Psoas muscle (tissue), 8 donors: ENCODE results near the gene CFB. TPM values are rescaled to one million over a fixed set of nuclear protein-coding genes. Genes with fewer than 3 reads are reported as not detected.

Source experiments
- ATAC-seq, 4 donors: fragments of 200-7000 bp; cut with Tn5 transposase; one replicate each; pipeline ENCODE4 v1.9.1; 2020; ENCODE audit warnings: moderate library complexity in 3 of 4, mild to moderate bottlenecking in 2 of 4
- DNase-seq, 2 donors: peaks; one replicate each; pipeline ENCODE4 v3.0.0-alpha.2; 2020
- H3K27ac ChIP-seq: fragments of 200-600 bp; one replicate; pipeline ENCODE4 v1.8.0; 2022
- H3K27me3 ChIP-seq, 3 donors: fragments of 200-600 bp in 1 of 3; one replicate each; pipeline versions ENCODE4 v1.6.1 to v1.8.0; 2013 to 2022; ENCODE audit warnings: low read length in 2 of 3, mild to moderate bottlenecking in 2 of 3, moderate library complexity in 1 of 3; ENCODE audit not compliant: insufficient read depth in 3 of 3
- H3K36me3 ChIP-seq, 2 donors: fragments of 200-600 bp in 1 of 2; one replicate each; pipeline versions ENCODE4 v1.6.1 to v1.8.0; 2013 to 2022; ENCODE audit warnings: low read depth in 1 of 2, mild to moderate bottlenecking in 1 of 2, moderate library complexity in 1 of 2; ENCODE audit not compliant: insufficient read depth in 1 of 2
- H3K4me1 ChIP-seq: fragments of 200-600 bp; one replicate; pipeline ENCODE4 v1.8.0; 2022
- H3K4me3 ChIP-seq: fragments of 200-600 bp; one replicate; pipeline ENCODE4 v1.8.0; 2022; ENCODE audit warnings: mild to moderate bottlenecking
- H3K9me3 ChIP-seq: fragments of 200-600 bp; one replicate; pipeline ENCODE4 v1.8.0; 2022
- WGBS, 3 donors: extraction: QIAGEN DNeasy Blood & Tissue Kit; methylation state at CpG; one replicate each; pipeline versions ENCODE4 v1.1.6 to v1.1.7; 2013; 5-methylcytosine and 5-hydroxymethylcytosine counted together
- intact Hi-C, 2 donors: fragments of 100-400 bp; cut with DNase I; formaldehyde crosslinking; loops; one replicate each; pipeline versions ENCODE4 v1.11.0 to v1.14.2; 2022
- polyA plus RNA-seq, 3 donors: library from polyadenylated mRNA; stranded (reverse); fragments of 200-250 nt; gene quantifications; one replicate each; pipeline ENCODE4 v1.2.3, GENCODE V29; 2013
- total RNA-seq, 4 donors: library from RNA; stranded (reverse); fragmentation: NEBNext Ultra II Directional in 2 of 4; extraction: Animal tissue kit (Norgen Biotek cat#: 25700) in 2 of 4; gene quantifications; one replicate each; pipeline versions ENCODE4 v1.2.1 to v1.2.4, GENCODE V29; 2021 to 2023
- TF ChIP-seq, protein P1 (sequence below): fragments of 200-600 bp; IDR thresholded peaks from one replicate; pipeline ENCODE4 v1.8.0; 2022; ENCODE audit warnings: antibody characterized with exemption
- donor health status: healthy with polysubstance abuse.
- donor health status: DM: no; HTN: no; CAD: no; lungs with moderate emphysema.
- donor health status: Bipolar disorder and iron deficiency.
- donor health status: healthy.
- donor health status: DM: yes; HTN: yes; CAD: no.
- donor health status: DM: no; HTN: no; CAD: no.
- donor health status: DM: no; HTN: no; CAD: no.
- donor health status: DM: yes; HTN: yes; CAD: no.

Gene CFB
- total and polyA plus RNA-seq, 7 donors, result 1.6 to 5.8 (median 2.5) TPM

DNA sequence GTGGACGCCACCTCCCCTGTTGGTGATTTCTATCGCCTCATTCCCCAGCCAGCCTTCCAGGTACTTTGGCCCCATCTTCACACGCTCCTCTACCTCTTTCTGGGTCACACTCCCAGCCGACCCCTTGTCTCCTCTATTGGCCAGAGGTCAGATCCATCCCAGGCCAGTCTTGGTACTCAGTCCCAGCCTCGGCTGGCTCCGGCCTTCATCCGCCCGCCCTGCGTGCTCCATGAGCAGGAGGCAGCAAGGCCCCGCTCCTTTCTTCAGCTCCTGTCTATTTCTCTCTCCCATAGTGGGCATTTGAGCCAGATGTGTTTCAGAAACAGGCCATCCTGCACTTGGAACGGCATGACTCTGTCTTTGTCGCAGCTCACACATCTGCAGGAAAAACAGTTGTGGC is 15.7 kb downstream of the CFB start:
- TF ChIP-seq, protein P1, sequence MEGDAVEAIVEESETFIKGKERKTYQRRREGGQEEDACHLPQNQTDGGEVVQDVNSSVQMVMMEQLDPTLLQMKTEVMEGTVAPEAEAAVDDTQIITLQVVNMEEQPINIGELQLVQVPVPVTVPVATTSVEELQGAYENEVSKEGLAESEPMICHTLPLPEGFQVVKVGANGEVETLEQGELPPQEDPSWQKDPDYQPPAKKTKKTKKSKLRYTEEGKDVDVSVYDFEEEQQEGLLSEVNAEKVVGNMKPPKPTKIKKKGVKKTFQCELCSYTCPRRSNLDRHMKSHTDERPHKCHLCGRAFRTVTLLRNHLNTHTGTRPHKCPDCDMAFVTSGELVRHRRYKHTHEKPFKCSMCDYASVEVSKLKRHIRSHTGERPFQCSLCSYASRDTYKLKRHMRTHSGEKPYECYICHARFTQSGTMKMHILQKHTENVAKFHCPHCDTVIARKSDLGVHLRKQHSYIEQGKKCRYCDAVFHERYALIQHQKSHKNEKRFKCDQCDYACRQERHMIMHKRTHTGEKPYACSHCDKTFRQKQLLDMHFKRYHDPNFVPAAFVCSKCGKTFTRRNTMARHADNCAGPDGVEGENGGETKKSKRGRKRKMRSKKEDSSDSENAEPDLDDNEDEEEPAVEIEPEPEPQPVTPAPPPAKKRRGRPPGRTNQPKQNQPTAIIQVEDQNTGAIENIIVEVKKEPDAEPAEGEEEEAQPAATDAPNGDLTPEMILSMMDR, result no peak
- H3K27ac ChIP-seq, result no peak overlapping the region
- H3K4me3 ChIP-seq, result no peak overlapping the region
- peaks cover 10% of the 10 kb centered on the region for H3K4me1 ChIP-seq
- DNase-seq (no peak), ATAC-seq (no peak)
- intact Hi-C loops, result loop anchor here in 1 of 2 donors (10.0 kb wide), 1 partner anchor 417 kb away; the partner anchor contains the start of genes ATP6V1G2, DDX39B and NFKBIL1
- H3K9me3 ChIP-seq, result no peaks in the 10 kb centered on the region
- H3K27me3 ChIP-seq, result no peaks in the 10 kb centered on the region
- WGBS, 3 donors, result 92 to 96% (median 93%) methylated on average over 12 of the region's 12 CpGs
- H3K36me3 ChIP-seq, result peaks cover 10 to 77% of the 10 kb centered on the region in 2 donors

DNA sequence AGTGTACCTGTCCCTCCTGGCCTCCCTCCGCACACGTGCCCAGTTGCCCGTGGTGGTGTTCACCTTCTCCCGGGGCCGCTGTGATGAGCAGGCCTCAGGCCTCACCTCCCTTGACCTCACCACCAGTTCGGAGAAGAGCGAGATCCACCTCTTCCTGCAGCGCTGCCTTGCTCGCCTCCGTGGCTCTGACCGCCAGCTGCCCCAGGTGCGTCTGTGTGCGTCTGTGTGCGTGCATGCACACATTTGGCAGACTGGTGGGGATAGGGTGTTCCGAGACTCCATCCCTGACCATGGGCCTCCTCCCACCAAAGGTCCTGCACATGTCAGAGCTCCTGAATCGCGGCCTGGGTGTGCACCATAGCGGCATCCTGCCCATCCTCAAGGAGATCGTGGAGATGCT is 18.0 kb downstream of the CFB start:
- Histone ChIP-seq H3K27me3 (no peaks in the 10 kb centered on the region), H3K4me3 (no peak overlapping the region), H3K9me3 (no peaks in the 10 kb centered on the region), H3K4me1 (no peaks in the 10 kb centered on the region), H3K27ac (no peak overlapping the region), H3K36me3 (peaks cover 10 to 90% of the 10 kb centered on the region in 2 donors)
- ATAC-seq (no peak), DNase-seq (no peak)
- 94 to 96% (median 94%) methylated on average over 19 of the region's 19 CpGs for WGBS, 3 donors
- intact Hi-C loops, result loop anchor here in 1 of 2 donors (10.0 kb wide), 1 partner anchor 419 kb away; the partner anchor contains the start of genes ATP6V1G2, DDX39B and NFKBIL1
- TF ChIP-seq, protein P1, result no peak

DNA sequence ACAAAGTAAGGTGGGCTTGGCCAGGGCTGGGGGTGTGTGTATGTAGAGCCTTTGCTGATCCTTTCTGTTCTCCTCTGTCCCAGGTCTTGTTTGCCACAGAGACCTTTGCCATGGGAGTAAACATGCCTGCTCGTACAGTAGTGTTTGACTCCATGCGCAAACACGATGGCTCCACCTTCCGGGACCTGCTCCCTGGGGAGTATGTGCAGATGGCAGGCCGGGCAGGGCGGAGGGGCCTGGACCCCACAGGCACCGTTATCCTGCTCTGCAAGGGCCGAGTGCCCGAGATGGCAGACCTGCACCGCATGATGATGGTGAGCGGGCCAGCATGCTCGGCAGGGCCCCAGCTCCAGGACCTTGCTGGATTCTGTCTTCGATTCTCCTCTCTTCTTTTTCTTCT is 19.8 kb downstream of the CFB start:
- TF ChIP-seq, protein P1, result no peak
- Histone ChIP-seq H3K27me3 (no peaks in the 10 kb centered on the region), H3K4me1 (peaks cover 2% of the 10 kb centered on the region), H3K9me3 (no peaks in the 10 kb centered on the region), H3K36me3 (peaks cover 10 to 97% of the 10 kb centered on the region in 2 donors), H3K4me3 (no peak overlapping the region), H3K27ac (no peak overlapping the region)
- 80 to 85% (median 80%) methylated on average over 13 of the region's 13 CpGs for WGBS, 3 donors
- DNase-seq (no peak), ATAC-seq (no peak)
- intact Hi-C loops, result loop anchor here in 1 of 2 donors (10.0 kb wide), 1 partner anchor 421 kb away; the partner anchor contains the start of genes ATP6V1G2, DDX39B and NFKBIL1

DNA sequence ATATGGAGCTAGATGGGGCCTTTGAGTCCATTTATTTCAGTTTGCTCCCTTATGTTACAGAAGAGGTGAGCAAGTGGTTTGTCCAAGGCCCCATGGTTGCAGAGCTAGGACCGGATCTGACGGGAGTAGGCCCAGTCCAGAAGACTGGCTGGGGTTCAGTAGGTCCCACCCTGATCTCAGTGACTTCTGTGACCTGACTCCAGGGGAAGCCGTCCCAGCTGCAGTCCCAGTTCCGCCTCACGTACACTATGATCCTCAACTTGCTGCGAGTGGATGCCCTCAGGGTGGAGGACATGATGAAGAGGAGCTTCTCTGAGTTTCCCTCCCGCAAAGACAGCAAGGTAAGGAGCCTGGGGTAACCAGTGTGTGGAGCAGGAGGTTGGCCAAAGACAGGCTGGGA is 20.6 kb downstream of the CFB start:
- H3K4me1 ChIP-seq, result peaks cover 9% of the 10 kb centered on the region
- TF ChIP-seq, protein P1, result no peak
- DNase-seq (no peak), ATAC-seq (no peak)
- H3K4me3 ChIP-seq, result no peak overlapping the region
- no peaks in the 10 kb centered on the region for H3K27me3 ChIP-seq
- intact Hi-C loops, result loop anchor here in 1 of 2 donors (10.0 kb wide), 1 partner anchor 422 kb away; the partner anchor contains the start of genes ATP6V1G2, DDX39B and NFKBIL1
- no peak overlapping the region for H3K27ac ChIP-seq
- peaks cover 10 to 89% of the 10 kb centered on the region in 2 donors for H3K36me3 ChIP-seq
- H3K9me3 ChIP-seq, result no peaks in the 10 kb centered on the region
- 85 to 90% (median 86%) methylated on average over 7 of the region's 7 CpGs for WGBS, 3 donors
